HK-2 (cell line): ENCODE data around the gene BRD1.

Experiments
- DNase-seq: peaks from one replicate; pipeline ENCODE4 v3.0.0-alpha.2; 2018; ENCODE audit not compliant: unreplicated experiment

The BRD1 gene

DNA sequence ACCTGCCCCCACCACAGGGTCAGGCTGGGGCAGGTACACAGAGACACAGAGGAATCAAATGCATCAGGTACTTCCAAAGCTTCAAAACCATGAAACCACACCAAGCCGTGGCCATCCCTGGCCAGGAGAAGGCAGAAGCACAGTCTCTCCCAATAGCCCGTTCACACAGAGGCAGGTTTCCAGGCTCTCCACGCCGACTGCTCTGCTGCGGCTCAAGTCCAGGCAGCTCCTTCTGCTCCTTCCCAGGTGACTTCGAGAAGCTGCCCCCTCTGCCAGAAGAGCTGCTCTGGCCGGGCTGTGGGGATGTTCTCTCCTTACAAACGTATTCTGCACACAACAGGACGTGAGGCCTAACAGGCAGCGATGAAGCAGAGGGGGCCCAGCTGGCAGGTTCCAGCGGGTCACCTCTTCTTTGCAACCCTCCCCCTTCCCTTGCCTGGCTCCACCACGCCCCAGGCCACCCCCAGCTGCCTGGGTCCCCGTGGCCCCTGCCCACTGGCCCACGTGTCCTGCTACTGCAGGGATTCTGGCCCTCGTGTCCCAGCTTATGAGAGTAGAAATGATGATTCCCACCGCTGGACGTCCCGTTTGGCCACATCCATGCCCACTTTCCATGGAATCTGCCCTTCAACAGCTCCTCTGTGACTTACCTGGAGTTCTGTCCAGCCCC lies 26.1 kb downstream of the BRD1 start:
- DNase-seq, result no peak

DNA sequence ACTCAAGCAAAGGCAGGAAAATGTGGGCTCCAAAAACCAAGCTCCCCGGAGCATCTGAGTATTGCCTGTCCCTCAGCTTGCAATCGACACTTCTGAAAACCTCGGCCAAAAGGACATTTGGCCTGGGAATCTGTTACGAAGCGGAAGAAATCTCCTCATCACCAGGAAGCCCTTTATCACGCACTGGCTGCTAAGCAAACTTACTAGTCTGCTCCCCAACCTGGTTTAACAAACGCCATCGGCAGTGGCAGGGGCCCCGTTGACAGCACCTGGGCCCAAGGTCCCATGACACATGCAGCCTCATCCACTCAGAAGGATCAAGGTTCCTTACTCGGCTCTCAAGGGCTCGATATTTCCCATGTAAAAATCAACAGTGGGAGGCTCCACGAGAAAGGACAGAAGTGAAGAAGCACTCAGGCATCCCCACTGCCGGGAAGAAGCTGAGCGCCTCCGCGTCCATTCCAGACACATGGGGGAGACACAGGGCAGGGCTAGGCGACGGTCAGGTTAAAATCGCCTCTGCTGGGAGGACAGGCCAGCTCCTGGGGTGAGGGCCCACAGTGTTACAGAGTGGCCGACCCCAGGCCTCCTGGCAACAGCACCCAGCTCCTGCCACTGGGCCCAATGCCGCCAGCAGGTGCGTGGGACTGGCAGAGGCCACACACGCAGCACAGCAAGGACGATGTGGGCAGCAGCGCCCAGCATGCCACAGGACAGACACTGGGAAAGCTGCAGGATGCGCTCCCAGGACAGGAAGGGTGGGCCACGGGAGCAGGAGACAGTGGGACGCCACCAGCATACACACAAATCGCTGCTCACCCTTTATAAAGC lies 27.1 kb downstream of the BRD1 start:
- no peak for DNase-seq

DNA sequence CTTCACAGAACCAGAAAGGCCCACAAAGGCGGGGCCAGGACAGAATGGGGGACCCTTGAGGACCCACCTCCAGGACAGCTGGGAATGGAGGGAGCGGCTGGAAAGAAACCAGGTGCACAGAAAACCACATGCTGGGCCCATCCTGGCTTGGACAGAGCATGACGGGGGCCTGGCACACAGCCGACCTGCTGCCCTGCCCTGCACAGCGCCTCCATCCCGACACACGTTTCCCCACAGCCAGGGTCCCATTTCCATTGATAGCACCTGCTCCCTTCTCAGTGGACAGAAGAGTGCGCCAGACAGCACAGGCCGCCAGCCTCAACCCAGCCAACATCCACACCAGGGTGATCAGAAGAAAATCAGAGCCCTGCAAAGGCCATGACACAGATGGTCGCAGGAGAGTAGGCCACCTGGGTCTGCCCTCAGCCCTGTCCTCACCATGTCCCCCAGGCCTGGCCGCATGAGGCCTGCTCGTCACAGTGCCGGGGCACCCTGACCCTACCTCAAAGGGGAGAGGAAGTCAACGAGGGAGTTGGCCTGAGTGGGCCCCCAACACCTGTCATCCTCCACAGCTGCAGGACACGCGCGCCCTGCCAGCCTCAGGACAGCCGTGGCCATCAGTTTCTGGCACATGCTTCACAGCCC lies 28.1 kb downstream of the BRD1 start:
- DNase-seq, result no peak

DNA sequence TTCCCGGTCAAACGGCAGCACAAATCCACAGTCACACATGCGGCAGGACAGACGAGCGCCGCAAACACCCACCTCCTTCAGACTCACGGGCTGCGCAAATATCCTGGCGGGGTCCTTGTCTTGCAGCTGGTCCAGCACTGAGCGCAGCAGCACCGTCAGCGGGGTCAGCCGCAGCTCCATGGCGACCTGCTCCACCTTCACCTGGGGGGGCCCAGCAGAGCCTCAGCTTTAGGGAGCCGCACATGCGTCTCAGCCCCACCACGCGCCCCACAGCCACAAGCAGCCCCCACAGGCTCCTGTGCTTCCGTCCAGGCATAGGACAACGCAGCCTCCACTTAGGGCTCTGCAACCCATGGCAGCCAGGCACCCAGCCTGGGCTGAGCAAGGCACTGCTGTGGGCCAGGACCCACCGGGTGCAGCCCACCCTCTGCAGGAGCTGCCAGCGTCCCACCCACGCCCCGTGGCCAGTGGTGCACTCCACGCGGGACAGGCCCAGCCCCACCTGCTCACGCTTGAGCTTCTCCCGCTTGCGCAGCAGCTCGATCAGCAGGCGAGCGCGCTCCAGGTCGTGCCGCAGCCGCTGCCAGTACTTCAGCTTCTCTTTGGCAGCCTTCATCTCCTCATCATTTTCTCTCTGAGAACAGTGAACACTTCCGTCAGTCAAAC lies 29.1 kb downstream of the BRD1 start:
- no peak for DNase-seq

DNA sequence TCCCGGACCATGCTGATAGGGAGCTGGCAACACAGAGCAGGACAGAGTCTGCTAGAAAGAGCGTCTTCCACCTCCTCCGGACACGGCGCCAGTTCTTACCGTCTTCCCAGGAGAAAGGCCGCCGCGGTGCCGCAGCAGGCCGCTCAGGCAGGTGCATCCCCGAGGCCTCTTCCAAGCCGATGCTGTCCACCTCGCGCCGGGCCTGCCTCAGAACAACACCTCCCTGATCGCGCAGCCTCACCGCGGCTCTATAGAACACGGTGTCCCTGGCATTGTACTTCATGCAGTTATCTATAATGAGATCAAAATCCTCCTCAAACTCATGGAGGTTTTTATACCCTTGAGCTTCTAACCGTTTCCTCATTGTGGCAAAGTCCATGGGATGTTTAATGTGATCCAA lies 30.0 kb downstream of the BRD1 start:
- no peak for DNase-seq

DNA sequence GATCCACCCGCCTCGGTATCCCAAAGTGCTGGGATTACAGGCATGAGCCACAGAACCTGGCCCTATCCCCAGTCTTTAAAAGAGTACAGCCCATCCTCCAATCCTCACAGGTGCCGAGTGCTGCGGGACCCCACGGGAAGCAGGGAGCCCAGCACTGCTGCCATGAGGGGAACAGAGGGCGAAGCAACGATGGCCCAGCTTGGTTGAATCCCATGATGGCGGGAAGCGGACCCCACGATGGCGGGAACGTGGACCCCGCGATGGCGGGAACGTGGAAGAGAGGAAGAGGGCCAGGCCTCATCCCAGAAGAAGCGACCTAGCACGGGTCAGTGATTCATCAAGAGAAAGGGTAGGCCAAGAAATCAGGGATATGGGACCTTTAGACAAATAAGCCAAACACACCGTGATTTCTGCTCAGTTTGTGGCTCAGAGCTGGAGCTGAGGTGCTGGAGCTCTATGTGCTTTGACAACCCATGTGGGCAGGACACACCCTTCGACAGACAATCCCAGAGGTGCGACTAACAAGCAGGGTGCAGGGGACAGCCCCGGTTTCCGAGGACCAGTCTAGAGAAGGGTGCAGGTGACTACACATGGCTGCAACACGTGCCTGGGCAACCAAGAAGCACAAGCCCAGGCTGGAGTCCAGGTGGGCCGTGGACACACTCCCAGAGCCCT lies 30.9 kb downstream of the BRD1 start:
- DNase-seq, result no peak

DNA sequence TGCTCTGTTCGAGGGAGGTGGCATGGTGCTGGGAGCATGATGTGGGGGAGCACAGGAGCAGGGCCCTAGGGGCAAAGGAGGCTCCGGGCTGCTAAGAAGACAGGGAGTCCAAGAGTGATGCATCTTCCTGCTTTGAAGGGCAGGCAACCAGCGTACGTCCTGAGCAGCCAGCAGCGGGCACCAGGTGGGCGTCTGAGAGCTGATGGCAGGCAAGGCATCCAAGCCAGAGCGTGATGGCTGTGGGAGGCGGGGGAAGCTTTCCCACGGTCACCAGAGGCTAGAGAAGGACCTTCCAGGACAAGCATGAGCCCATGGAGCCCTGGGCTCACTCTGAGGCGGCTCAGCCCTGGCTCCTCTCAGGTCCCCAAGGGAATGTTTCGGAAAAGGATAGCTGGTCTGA lies 32.2 kb downstream of the BRD1 start:
- DNase-seq, result no peak

DNA sequence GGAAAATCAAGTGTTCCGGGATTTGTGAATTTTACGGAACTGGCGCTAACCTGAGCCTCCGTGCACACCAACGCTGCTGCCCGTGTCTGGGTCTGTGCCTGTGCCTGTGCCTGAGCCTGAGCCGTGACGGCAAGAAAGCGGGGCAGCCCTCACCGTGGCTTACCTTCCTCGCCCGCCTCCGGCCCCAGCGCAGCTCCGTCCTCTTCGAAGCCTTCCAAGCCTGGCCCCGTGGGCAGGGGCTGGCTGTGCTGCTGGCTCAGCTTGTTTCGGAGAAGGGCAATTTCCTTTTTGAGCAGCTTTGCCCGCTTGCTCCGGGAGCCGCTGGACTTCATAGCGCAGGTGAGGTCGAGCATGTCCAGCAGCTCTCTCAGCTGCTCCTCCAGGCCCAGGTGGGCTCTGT lies 33.8 kb downstream of the BRD1 start:
- no peak for DNase-seq

DNA sequence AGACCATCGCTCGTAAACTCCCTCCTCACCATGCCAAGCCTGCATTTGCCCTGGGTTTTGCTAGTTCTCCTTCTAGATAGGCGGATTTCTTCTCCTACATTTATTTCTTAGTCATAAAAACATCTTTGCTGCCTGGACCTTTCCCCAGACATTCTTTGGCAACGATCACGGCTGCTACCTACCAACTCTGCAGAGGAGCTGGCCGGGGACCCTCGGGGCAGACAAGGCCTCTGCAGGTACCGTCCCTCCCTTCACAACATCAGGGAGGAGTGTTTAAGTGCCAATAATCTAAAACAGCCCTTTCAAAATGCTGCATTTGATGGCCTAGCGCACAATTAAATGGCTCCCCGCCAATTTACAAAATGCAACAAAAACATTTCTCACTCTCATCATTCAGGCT lies 34.4 kb downstream of the BRD1 start:
- DNase-seq, result no peak

DNA sequence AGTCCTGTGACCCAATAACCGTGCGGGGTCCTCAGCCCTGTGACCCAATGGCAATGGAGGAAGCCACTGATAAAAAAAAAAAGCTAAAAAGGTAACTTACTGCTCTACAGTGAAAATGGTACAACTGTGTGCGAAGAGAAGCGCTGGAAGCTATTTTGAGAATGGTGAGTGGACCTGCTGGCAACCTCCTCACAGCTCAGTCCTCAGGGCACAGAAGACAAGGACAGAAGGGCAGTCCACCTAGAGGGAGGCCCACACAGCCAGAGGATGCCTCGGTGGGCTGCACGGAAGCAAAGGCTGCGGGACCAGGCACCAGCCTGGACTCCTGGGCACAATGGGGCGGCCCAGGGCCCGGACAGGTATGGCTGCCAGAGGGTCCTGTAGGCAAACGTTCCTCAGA lies 35.6 kb downstream of the BRD1 start:
- DNase-seq, result no peak

DNA sequence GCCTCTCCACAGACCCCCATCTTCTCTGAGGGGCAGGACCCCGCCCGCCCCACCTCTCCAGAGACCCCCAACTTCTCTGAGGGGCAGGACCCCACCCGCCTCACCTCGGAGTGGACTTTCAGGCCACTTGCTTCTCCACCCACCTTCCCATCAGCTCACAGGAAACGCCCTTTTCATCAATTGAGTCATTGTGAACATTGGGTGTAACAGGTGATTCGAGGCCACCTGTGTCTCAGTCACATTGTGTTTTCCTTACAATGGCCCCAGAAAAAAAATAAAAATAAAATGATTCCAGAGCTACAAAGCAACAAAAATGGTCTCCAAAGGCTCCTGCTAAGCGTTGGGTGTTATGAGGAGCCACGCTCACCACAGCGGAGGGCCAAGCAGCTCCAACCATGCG lies 36.0 kb downstream of the BRD1 start:
- DNase-seq, result no peak

DNA sequence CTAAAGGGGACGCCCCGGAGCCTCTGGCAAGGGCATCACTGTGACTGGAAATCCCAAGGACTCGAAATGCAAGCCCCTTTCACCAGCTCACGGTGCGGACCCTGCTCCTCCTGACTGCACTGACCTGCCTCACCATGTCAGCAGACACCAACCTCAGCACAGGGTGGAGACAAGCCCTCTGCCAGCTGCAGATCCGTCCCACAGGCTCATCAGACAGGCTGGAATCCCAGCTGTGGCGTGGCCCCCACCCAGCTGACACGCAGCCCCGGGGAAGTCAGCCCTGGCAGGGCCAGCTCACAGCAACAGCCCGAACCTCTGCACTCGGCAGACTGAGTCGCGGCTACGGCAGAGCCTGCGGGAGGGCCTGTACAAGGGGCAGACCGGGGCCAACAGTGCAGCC lies 36.8 kb downstream of the BRD1 start:
- DNase-seq, result no peak

DNA sequence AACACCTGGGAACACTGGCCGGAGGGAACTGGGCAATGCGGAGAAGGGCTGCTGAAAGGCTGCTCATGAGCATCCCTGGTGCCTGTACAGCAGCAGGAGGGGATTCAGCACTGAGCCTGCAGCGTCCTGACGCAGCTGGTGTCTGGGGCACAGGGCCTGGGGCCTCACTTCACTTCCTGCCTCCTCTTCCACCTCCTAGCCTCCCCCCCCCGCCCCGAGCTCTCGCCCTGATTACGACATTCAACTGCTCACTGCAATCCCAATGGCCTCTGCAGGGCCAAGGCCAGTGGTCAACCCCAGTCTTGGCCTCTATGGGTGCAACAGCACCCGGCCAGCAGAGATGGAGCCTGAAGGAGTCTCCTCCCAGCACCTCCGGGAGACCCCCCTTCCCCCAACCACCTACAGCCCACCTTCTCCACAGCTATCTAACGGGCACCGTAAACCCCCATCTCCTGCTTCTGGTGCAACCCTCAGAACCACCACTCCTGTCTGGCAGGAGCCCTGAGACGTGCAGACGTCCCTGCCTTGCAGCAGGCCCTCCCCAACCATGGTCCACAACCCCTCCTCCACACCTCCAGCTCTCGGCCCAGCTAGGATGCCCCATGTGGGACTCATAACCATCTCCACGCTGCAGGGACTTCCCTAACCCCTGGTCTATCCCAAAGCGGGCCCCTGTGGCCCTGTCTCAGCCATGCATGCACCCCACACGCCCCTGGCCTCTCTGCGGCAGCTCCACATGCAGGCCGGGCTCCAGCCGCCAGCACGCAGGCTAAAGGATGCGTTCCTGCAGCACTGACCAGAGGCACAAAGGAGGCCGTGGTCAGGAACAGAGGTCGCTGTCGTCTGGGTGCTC lies 38.2 kb downstream of the BRD1 start:
- DNase-seq, result no peak

DNA sequence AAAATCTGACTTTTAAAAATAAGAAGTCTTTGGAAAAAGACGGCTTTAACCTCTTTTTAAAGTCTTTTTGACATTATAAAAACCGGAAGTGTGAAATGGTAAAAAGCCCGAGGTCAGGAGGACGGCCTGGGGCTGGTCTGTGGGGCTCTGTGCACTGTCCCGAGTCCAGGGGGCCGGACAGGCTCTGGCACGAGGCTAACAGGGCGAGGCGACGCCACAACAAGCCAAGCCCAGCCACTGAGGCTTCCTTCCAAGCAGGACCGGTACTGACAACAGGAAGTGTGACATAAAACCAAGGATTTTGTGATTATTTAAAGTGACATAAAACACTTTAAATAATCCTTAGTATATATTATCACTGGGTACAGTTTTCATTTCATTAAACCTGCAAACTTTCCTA lies 39.2 kb downstream of the BRD1 start:
- no peak for DNase-seq

DNA sequence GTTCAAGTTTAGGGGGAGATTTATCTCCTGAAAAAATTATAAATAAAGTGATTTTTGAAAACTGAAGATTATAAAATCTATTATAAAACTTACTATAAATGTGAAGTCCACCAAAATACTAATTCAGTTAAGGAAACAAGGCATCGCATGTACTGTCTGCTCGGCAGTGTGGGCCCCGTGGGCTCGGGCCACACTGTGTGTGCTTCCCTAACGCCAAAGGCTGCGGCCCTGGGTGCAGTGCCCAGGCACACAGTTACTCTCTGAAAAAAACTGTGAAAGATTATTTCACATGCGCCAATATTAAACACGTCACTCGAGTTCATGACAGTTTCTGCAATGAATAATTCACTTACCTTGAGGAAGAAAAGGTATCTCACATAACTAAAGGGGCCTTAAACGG lies 39.8 kb downstream of the BRD1 start:
- DNase-seq, result no peak

DNA sequence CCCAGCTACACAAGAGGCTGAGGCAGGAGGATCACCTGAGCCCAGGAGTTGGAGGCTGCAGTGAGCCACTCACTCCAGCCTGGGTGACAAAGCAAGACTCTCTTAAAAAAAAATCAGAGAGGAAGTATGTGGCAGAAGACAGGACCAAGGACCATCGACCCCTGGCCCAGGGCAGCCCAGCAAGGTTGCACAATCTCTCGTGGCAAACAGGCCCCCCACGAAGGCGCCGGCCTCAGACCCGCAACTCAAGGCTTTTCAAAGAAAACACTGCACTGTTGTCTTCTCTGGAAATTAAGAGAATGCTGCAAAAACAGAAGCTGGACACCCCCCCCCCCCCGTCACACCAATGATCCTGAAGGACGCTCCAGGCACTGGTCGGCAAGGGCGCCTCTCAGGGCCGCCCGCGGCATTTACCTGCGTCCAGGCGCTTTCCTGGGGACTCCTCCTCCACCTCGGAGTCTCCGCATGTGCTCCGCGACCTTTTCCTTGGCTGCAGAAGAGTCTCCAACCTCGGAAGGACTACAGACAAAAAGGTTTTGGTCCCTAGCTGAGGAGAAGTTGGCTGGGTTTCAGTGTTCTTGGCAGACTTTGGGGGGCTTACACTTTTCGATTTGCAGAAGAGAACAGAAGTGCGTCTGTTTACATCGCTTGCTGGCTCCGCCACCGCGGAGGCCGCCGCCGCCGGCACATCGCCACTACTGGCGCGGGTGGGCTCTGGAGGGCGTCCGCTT lies 40.5 kb downstream of the BRD1 start:
- DNase-seq, result no peak

DNA sequence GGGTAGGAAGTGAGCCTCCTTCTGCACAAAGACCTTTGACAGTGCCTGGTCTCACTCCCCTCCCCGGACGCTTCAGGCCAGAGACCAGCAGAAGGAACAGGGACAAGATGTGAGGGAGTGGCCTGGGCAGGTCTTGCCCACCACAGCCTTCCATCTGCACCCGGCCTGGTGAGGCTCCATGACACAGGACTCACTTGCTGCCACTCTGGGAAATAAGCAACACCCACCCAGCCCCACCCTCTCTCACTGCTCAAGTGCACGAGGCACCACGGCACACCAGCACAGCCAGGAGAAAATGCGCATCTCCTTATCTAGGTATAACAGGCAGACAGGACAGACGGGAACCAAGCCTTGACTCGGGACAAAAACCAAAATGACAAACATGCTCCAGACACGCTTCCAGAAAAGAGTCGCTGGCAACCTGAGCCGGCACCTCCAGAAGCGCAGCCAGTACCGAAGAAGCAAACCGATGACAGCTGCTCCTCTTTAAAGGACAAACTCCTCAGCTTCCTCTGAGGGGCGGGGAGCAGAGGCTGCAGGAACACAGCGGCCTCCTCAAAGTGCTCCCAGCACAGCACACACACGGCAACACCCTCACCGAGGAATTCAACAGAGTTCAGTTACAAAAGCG lies 41.7 kb downstream of the BRD1 start:
- no peak for DNase-seq

DNA sequence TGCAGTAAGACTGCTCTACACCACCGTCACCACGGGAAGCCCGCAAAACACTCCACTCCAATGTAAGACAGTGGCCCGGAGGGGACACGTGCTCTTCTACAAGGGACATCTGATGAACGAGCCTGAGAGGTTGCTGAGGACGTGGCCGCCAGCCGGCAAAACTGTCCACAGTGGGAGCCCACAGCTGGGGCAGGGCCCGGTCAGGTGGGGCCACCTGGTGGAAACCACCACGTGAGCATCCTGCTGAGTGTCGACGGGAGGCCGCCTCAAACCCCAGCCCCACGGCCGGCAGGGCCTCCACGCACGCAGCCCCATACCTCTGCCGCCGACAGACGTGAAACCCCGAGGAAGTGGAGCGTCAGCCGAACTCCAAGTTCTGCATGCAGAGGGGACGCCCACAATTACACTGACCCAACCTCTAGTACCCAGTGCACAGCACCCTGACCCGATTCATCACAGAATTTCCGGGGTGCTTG lies 42.6 kb downstream of the BRD1 start:
- no peak for DNase-seq

DNA sequence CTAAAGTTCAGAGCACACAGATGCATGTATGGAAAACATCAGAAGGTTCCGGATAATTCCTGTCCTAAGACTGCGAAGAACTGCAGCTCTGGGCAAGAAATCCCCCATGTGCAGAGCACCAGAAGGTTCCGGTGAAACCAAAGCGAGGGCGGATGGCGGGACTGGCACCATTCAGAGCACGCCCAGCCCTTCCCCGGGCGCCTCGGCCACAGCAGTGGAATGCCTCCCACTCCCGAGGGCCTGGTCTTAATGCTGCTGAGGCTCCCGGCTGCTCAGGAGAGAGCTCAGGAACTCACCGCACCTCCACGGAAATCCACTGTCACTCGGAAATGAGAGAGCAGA lies 43.1 kb downstream of the BRD1 start:
- DNase-seq, result no peak
